Loucy (cell line): ENCODE data around the gene RNFT2.

Source experiments
- EZH2phosphoT487 ChIP-seq: fragments of 200-600 bp; IDR thresholded peaks from 2 replicates; pipeline ENCODE4 v1.6.1; 2018; ENCODE audit warnings: antibody characterized with exemption, mild to moderate bottlenecking, moderate library complexity, borderline replicate concordance
- TF ChIP-seq, protein P1 (sequence below): fragments of 200-600 bp; sonication (generic); conservative IDR thresholded peaks from 2 replicates; pipeline ENCODE4 v1.5.1; 2014; ENCODE audit warnings: mild to moderate bottlenecking, antibody characterized with exemption, low read length

GRCh38 chr12:116799955-116800354 is 61.8 kb downstream of the RNFT2 start:
- TF ChIP-seq, protein P1, sequence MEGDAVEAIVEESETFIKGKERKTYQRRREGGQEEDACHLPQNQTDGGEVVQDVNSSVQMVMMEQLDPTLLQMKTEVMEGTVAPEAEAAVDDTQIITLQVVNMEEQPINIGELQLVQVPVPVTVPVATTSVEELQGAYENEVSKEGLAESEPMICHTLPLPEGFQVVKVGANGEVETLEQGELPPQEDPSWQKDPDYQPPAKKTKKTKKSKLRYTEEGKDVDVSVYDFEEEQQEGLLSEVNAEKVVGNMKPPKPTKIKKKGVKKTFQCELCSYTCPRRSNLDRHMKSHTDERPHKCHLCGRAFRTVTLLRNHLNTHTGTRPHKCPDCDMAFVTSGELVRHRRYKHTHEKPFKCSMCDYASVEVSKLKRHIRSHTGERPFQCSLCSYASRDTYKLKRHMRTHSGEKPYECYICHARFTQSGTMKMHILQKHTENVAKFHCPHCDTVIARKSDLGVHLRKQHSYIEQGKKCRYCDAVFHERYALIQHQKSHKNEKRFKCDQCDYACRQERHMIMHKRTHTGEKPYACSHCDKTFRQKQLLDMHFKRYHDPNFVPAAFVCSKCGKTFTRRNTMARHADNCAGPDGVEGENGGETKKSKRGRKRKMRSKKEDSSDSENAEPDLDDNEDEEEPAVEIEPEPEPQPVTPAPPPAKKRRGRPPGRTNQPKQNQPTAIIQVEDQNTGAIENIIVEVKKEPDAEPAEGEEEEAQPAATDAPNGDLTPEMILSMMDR = no peak
- no peak for TF ChIP-seq EZH2phosphoT487
